Iris pigment epithelial cell (primary cell): ENCODE results near the gene ZNF277.
"Not testable (repeated sequence)": the region's sequence is repeated elsewhere in the genome, so short reads cannot be mapped to it uniquely, and the experiment has no call there.

Experiments
- DNase-seq: peaks from one replicate; pipeline ENCODE4 v3.0.0-alpha.2; 2011; ENCODE audit warnings: low read depth

The ZNF277 gene

GRCh38 chr7:112211348-112211907, 4.9 kb downstream of the ZNF277 start:
- DNase-seq: peak; percentile 85

- peak; percentile 29 for DNase-seq
These were observed 6.1 kb downstream of the ZNF277 start for GRCh38 chr7:112212571-112212970.

- no peak for DNase-seq
These were observed 7.2 kb downstream of the ZNF277 start for GRCh38 chr7:112213735-112214134.

GRCh38 chr7:112214268-112214667, 7.8 kb downstream of the ZNF277 start:
- DNase-seq: no peak

- DNase-seq: no peak
These were observed 8.4 kb downstream of the ZNF277 start for GRCh38 chr7:112214883-112215282.

GRCh38 chr7:112215787-112216186, 9.3 kb downstream of the ZNF277 start:
- no peak for DNase-seq

- DNase-seq: no peak
These were observed 14.5 kb downstream of the ZNF277 start for GRCh38 chr7:112220877-112221434.

- no peak for DNase-seq
These were observed 16.8 kb downstream of the ZNF277 start for GRCh38 chr7:112223310-112223709.

GRCh38 chr7:112224186-112224585, 17.7 kb downstream of the ZNF277 start:
- no peak for DNase-seq

- no peak for DNase-seq
These were observed 18.5 kb downstream of the ZNF277 start for GRCh38 chr7:112225006-112225405.

GRCh38 chr7:112226701-112227276, 20.3 kb downstream of the ZNF277 start:
- peak; percentile 50 for DNase-seq

- no peak for DNase-seq
These were observed 22.1 kb downstream of the ZNF277 start for GRCh38 chr7:112228632-112229031.

GRCh38 chr7:112232212-112232978, 25.9 kb downstream of the ZNF277 start:
- no peak for DNase-seq

GRCh38 chr7:112233048-112233697, 26.7 kb downstream of the ZNF277 start:
- peak; percentile 23 for DNase-seq

GRCh38 chr7:112234147-112234546, 27.7 kb downstream of the ZNF277 start:
- DNase-seq: no peak

GRCh38 chr7:112236597-112236996, 30.1 kb downstream of the ZNF277 start:
- DNase-seq: no peak

GRCh38 chr7:112238330-112238729, 31.8 kb downstream of the ZNF277 start:
- DNase-seq: no peak

GRCh38 chr7:112238852-112239610, 32.5 kb downstream of the ZNF277 start:
- peak; percentile 57 for DNase-seq

- DNase-seq: no peak
These were observed 42.1 kb downstream of the ZNF277 start for GRCh38 chr7:112248598-112248997.

- not testable (repeated sequence) for DNase-seq
These were observed 43.5 kb downstream of the ZNF277 start for GRCh38 chr7:112249967-112250366.

- DNase-seq: no peak
These were observed 45.6 kb downstream of the ZNF277 start for GRCh38 chr7:112252141-112252540.

- no peak for DNase-seq
These were observed 46.2 kb downstream of the ZNF277 start for GRCh38 chr7:112252691-112253090.
